Lower leg skin (tissue), 4 donors: ENCODE results near the gene LRWD1. TPM values are rescaled to one million over a fixed set of nuclear protein-coding genes. Genes with fewer than 3 reads are reported as not detected.

Experiments used
- DNase-seq, 2 donors: peaks; one replicate each; pipeline ENCODE4 v3.0.0-alpha.2; 2019; ENCODE audit warnings: low spot score in 2 of 2
- H3K4me3 ChIP-seq: fragments of 200-600 bp; sonication (generic); 2 replicates; pipeline ENCODE4 v1.5.1; 2017; ENCODE audit warnings: mild to moderate bottlenecking, low read depth; ENCODE audit not compliant: poor library complexity, severe bottlenecking
- CTCF ChIP-seq, 3 donors: fragments of 450-650 bp; IDR thresholded peaks; one replicate each; pipeline ENCODE4 v1.5.1; 2016; ENCODE audit warnings: antibody characterized with exemption in 3 of 3, mild to moderate bottlenecking in 3 of 3, moderate library complexity in 2 of 3
- POLR2A ChIP-seq, 2 donors: fragments of 450-650 bp; IDR thresholded peaks; one replicate each; pipeline ENCODE4 v1.6.1; 2016 to 2017; ENCODE audit warnings: antibody characterized with exemption in 2 of 2, mild to moderate bottlenecking in 1 of 2, moderate library complexity in 1 of 2
- WGBS, 2 donors: methylation state at CpG; one replicate each; pipeline ENCODE4 v1.1.5; 2018; 5-methylcytosine and 5-hydroxymethylcytosine counted together
- intact Hi-C: fragments of 100-400 bp; cut with DNase I; formaldehyde crosslinking; loops from one replicate; pipeline ENCODE4 v1.15.0; 2023; ENCODE audit warnings: low total_unique reads
- total RNA-seq, 4 donors: library from RNA; depleted of rRNA; stranded (reverse); fragments of >200 nt; gene quantifications; one replicate each; pipeline ENCODE4 v1.1.0, GENCODE V29; 2016

LRWD1 gene
- total RNA-seq, 4 donors from 2014 or later: 9.8 to 16.1 (median 10.3) TPM

GRCh38 chr7:102457352-102457924, 7.3 kb upstream of the LRWD1 start:
- DNase-seq: no peak
- intact Hi-C loops: no loop called here
- 88 to 90% methylated on average over 13 to 24 of the region's 40 CpGs for WGBS, 2 donors
- no peak for TF ChIP-seq POLR2A (IDR thresholded peaks at IDR 0.05)
- TF ChIP-seq CTCF (IDR thresholded peaks at IDR 0.05): no peak
- H3K4me3 ChIP-seq: no peak overlapping the region

DNA sequence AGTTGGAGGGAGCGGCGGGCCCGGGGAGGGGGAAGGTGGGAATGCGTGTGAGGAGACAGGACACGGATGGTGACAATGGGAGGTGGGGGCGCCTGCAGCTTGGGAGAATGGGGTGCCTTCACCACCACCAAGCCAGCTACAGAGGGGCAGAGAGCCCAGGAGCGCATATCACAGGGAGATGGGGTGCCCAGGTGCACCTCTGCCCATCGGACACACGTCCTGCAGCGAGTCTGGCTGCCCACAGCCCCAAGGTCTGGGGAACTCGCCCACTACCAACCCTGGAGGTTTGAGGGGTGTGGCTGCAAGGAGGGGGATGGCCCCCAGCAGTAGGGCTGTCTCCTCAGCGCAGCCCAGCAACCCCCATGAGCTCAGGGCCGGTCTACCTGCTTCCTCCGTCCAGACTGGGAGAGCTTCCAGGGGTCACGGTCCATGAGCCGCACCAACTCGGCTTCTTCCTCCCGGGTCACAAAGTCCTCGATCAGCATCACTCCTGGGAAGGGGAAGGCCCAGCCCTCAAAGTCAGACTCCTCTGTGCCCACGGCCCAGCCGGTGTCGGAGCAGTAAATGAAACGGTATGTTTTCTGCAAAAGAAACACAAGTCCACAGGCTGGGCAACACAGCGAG, 5.5 kb upstream of the LRWD1 start:
- H3K4me3 ChIP-seq: no peak overlapping the region
- no peak for TF ChIP-seq CTCF (IDR thresholded peaks at IDR 0.05)
- TF ChIP-seq POLR2A (IDR thresholded peaks at IDR 0.05): no peak
- no peak for DNase-seq
- intact Hi-C loops: no loop called here
- WGBS, 2 donors: 94 to 97% methylated on average over 24 of the region's 24 CpGs

GRCh38 chr7:102460467-102460866, 4.3 kb upstream of the LRWD1 start:
- H3K4me3 ChIP-seq: no peak overlapping the region
- TF ChIP-seq POLR2A (IDR thresholded peaks at IDR 0.05): no peak
- TF ChIP-seq CTCF (IDR thresholded peaks at IDR 0.05): no peak
- intact Hi-C loops: no loop called here
- WGBS, 2 donors: 87 to 91% methylated on average over 8 of the region's 8 CpGs
- no peak for DNase-seq

DNA sequence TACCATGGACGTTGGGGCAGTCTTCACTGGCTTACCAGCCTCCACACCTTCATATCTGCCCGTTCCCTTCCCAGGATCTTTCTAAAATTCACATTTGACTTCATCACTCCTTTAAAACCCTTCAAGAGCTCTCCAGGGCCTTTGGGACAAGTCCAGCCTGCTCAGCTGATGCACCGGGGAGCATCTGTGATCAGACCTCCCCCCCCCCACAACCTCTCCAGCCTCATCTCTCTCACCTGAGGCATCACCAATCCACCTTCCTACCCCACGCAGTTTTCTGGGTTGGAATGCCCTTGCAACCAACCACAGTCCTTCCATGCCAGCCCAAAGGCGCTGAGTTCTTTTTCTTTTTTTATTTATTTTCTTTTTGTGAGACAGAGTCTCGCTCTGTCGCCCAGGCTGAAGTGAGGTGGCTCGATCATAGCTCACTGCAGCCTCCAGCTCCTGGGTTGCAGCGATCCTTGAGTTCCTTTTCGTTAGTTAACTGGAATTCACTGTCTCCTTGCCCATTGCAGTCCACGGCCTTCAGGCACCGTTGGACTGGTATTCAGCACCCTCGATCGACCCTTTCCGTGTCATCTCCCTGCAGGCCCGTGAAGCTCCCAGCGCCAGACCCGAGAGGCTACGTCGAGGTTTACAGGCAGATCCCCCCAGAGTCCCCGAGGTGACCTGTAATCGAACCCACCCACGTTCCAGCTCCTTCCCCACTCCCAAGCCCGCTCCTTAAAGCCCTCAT, 775 bp upstream of the LRWD1 start:
- peak overlapping the region; percentile 98 for H3K4me3 ChIP-seq

DNA sequence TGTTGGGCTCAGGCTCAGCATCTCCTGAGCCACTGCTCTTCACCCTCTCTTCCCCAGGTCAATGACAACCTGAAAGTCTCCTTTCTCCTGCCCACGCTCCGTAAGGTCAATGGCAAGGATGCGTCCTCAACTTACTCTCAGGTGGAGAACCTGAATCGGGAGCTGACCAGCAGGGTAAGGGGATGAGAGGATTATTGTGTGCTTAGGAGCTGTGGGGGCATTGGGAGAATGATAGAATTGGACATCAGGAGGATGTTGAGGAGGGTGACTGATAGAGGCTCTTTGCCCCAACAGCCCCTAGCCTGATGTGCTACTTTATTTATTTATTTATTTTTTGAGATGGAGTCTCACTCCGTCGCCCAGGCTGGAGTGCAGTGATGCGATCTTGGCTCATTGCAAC, 1.3 kb downstream of the LRWD1 start:
- intact Hi-C loops: no loop called here
- H3K4me3 ChIP-seq: no peak overlapping the region
- TF ChIP-seq POLR2A (IDR thresholded peaks at IDR 0.05) (no peak), CTCF (IDR thresholded peaks at IDR 0.05) (no peak)
- 95% methylated on average over 7 of the region's 7 CpGs for WGBS, 2 donors
- DNase-seq: no peak

More for the DNA sequence above, 775 bp upstream of the LRWD1 start:
- no peak for DNase-seq
- TF ChIP-seq POLR2A (IDR thresholded peaks at IDR 0.05) (no peak), CTCF (IDR thresholded peaks at IDR 0.05) (no peak)
- WGBS, 2 donors: 10 to 11% methylated on average over 24 of the region's 24 CpGs
- intact Hi-C loops: no loop called here
